Measurements from ENCODE around the gene HSD17B1. TPM values are rescaled to one million over a fixed set of nuclear protein-coding genes. Genes with fewer than 3 reads are reported as not detected.

HSD17B1 gene
- total RNA-seq, 4 donors from 2014 or later: 0.49 to 4.1 (median 1.2) TPM

GRCh38 chr17:42519546-42520491 lies 32.9 kb upstream of the HSD17B1 start:
- no peak for TF ChIP-seq CTCF (IDR thresholded peaks at IDR 0.05; ENCODE audit: low read depth)

GRCh38 chr17:42520540-42520951 lies 32.2 kb upstream of the HSD17B1 start:
- TF ChIP-seq CTCF (IDR thresholded peaks at IDR 0.05; ENCODE audit: low read depth): no peak

DNA sequence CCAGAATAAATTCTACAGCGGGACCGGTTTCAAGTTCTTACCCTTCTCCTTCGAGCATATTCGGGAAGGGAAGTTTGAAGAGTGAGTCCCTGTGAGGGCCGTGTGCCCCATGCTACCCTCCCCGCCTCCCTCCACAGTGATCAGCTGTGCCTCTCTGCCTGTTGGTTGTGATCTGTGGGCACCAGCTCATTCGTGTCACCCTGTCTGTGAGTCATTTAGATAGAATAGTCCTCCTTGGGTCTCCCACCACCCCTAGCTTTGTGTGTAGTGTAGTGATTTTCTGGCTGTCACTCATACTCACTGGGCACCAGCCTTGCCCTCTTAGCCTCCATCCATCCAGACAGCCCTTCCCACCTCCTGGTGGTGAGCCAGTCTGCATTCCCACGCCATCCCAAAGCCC lies 31.7 kb upstream of the HSD17B1 start:
- no peak for TF ChIP-seq CTCF (IDR thresholded peaks at IDR 0.05; ENCODE audit: low read depth)

- no peak for TF ChIP-seq CTCF (IDR thresholded peaks at IDR 0.05; ENCODE audit: low read depth)
Measured at GRCh38 chr17:42521666-42522262, 31.0 kb upstream of the HSD17B1 start.

- no peak for TF ChIP-seq CTCF (IDR thresholded peaks at IDR 0.05; ENCODE audit: low read depth)
Measured at GRCh38 chr17:42522263-42522790, 30.4 kb upstream of the HSD17B1 start.

- TF ChIP-seq CTCF (IDR thresholded peaks at IDR 0.05; ENCODE audit: low read depth): no peak
Measured at GRCh38 chr17:42522798-42523278, 29.9 kb upstream of the HSD17B1 start.

- TF ChIP-seq CTCF (IDR thresholded peaks at IDR 0.05; ENCODE audit: low read depth): no peak
Measured at GRCh38 chr17:42525221-42525620, 27.5 kb upstream of the HSD17B1 start.
